Measurements from ENCODE around the gene HSPA14.

HSPA14 gene

DNA sequence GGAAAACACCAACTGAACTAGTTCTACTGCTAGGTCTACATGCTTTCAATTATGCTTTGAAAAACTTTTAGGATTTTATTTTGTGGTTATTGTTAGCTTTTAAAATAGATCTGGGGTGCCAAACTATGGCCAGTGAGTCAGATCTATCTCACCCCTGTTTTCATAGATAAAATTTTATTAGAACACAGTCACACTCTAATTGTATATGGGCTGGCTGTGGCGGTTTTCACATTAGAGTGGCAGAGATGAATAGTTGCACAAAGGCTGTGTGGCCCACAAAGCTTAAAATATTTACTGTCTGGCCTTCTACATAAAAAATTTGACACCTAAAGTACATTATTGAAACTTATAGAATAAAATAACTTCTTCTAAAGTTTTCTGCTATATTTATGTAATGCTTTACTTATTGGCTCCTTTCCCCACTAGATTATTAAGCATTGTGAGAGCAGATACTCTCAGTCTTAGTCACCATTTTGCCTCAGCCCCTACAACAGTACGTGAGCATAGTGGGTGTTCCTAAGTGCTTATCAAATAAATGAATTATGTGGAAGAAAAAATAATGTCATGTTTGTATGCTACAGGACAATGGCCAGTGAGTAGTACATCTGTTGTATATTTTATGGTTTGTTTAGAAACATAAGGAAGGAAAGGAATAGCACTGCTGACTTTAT lies 35.1 kb downstream of the HSPA14 start:
- H3K9ac ChIP-seq (ENCODE audit: low read length), result no peak overlapping the region
- H3K36me3 ChIP-seq (ENCODE audit: insufficient read depth, low read length), result peaks cover 8% of the 10 kb centered on the region
- no peak overlapping the region for H3K27ac ChIP-seq (ENCODE audit: low read depth, low read length)
- H3K4me1 ChIP-seq (ENCODE audit: insufficient read depth, low read length), result peaks cover 10% of the 10 kb centered on the region
- H3K27me3 ChIP-seq (ENCODE audit: control insufficient read depth in 1 of 2, insufficient read depth in 2 of 2, low read length in 2 of 2), result no peaks in the 10 kb centered on the region
- H3K4me3 ChIP-seq (ENCODE audit: low read depth in 1 of 2, low read length in 2 of 2), result no peak overlapping the region
- no peaks in the 10 kb centered on the region for H3K9me3 ChIP-seq (ENCODE audit: low read length)

DNA sequence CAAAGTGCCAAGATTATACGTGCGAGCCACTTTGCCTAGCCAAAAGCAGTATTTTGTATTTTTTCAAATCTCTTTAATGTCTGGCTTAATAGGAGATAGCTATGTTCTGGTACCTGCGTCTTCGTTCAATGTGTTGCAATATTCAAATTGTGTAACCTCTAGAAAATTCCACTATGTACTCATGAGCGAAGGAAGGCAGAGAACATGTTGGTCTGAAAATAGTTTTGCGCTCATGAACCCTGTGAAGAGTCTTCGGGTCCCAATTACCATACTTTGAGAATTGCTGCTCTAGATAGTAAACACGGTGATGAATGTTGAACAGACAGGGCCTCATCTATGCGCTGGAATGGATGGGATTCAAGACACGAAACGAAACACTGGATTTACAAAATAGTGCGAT lies 37.8 kb downstream of the HSPA14 start:
- Histone ChIP-seq H3K9me3 (ENCODE audit: low read length) (no peaks in the 10 kb centered on the region), H3K27me3 (ENCODE audit: control insufficient read depth in 1 of 2, insufficient read depth in 2 of 2, low read length in 2 of 2) (no peaks in the 10 kb centered on the region), H3K4me3 (ENCODE audit: low read depth in 1 of 2, low read length in 2 of 2) (no peak overlapping the region), H3K27ac (ENCODE audit: low read depth, low read length) (no peak overlapping the region), H3K36me3 (ENCODE audit: insufficient read depth, low read length) (no peaks in the 10 kb centered on the region), H3K9ac (ENCODE audit: low read length) (no peak overlapping the region), H3K4me1 (ENCODE audit: insufficient read depth, low read length) (peaks cover 21% of the 10 kb centered on the region)

DNA sequence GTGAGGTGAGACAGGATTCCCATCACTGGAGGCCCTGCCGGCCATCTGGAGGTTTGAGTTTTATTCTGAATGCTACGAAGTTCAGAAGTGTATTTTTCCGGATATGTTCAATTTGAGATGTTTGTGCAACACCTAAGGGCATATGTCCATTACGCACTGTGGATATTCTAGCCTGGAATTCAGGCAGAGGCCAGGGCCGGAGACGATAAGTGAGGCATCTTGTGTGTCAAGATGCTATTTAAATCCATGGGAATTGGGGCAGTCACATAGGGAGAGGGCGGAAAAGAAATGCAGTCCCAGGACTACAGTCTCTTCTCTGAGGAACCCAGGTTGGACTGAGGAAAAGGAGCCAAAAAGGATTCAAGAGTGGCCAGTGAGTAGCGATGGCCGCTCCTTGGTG lies 38.7 kb downstream of the HSPA14 start:
- H3K9me3 ChIP-seq (ENCODE audit: low read length), result no peaks in the 10 kb centered on the region
- H3K27ac ChIP-seq (ENCODE audit: low read depth, low read length), result no peak overlapping the region
- H3K27me3 ChIP-seq (ENCODE audit: control insufficient read depth in 1 of 2, insufficient read depth in 2 of 2, low read length in 2 of 2), result no peaks in the 10 kb centered on the region
- peaks cover 21% of the 10 kb centered on the region for H3K4me1 ChIP-seq (ENCODE audit: insufficient read depth, low read length)
- H3K9ac ChIP-seq (ENCODE audit: low read length), result no peak overlapping the region
- no peak overlapping the region for H3K4me3 ChIP-seq (ENCODE audit: low read depth in 1 of 2, low read length in 2 of 2)
- H3K36me3 ChIP-seq (ENCODE audit: insufficient read depth, low read length), result no peaks in the 10 kb centered on the region

DNA sequence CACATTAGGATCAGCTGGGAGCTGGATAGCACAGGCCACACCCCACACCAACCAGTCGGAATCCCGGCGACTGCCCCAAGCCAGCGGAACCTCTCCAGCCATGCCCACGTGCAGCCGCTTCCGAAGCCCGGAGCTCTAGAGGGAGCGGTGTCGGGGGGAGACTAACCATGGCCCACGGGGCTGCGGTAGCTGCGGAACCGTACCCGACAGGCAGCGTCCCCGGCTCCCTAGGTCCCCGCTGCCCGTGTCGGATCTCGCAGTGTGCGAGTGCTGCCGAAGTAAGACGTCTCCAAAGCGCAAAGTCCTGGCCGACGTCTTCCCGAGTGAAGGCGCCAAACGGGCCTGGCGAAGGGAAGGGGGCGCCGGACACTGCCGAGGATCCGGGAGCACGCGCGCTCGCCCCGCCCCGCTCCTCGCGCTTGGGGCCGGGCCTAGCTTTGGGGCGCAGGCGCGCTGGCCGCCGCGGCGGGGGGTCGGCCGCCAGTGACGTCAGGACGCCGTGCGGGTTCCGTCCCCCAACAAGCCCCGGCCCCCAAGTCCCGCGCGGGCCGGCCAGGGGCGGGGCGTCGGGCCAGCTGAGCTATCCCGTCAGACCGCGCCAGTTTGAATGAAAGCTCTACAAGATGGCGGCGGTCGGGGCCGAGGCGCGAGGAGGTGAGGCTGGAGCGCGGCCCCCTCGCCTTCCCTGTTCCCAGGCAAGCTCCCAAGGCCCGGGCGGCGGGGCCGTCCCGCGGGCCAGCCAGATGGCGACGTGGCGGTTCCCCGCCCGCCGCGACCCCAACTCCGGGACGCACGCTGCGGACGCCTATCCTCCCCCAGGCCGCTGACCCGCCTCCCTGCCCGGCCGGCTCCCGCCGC lies 40.4 kb downstream of the HSPA14 start, which contains the start of gene SUV39H2:
Gene SUV39H2 (plus strand): TSS at position 601 of the 858 bp plus-strand sequence. CDS start 23 bp downstream, at position 624.
- Histone ChIP-seq H3K36me3 (ENCODE audit: insufficient read depth, low read length) (no peaks in the 10 kb centered on the region), H3K9me3 (ENCODE audit: low read length) (no peaks in the 10 kb centered on the region), H3K9ac (ENCODE audit: low read length) (peak within 1 kb of the TSS; percentile 70), H3K4me3 (ENCODE audit: low read depth in 1 of 2, low read length in 2 of 2) (peak within 1 kb of the TSS; percentile 76 to 90), H3K27me3 (ENCODE audit: control insufficient read depth in 1 of 2, insufficient read depth in 2 of 2, low read length in 2 of 2) (no peaks in the 10 kb centered on the region), H3K27ac (ENCODE audit: low read depth, low read length) (peak within 1 kb of the TSS; percentile 94), H3K4me1 (ENCODE audit: insufficient read depth, low read length) (peaks cover 21% of the 10 kb centered on the region)

DNA sequence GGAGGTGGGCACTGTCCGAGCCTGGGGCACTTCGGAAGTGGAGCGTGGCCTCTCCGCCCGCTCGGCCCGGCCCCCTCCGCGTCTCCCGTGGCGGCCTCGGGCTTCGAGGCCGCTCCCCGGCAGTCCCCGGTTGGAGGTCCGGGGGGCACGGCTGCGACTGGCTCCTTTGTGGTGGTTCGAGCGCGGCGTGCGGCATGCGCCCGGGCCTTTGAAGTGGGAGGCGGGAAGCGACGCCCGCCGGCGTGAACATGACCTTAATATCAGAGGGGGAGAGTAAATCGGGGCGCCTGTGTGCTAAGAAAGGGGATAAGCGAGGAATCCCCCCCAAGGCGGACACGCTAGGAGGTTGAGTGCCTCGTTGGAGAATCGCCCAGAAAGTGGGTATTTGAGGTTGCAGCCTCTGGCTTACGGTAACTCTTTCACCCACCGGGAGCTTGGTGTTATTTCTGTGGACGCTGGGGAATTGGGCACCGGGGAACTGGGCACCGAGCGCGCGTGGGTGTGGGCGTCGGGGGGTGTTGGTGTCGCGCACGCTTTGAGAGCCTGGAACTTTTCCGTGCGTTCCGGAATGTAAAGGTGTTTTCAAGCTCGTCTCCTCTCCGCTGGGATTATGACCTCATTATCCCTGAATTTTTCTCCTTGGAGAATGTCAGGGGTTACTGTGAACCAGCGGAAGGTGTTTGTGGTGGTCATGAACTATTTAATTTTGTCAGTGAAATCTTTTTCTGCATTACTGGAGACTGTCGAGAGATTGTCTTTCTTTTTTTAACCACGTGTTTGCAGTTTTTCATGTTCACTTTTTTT lies 41.2 kb downstream of the HSPA14 start:
- Histone ChIP-seq H3K27ac (ENCODE audit: low read depth, low read length) (peak overlapping the region; percentile 53), H3K9ac (ENCODE audit: low read length) (peak overlapping the region; percentile 58), H3K4me3 (ENCODE audit: low read depth in 1 of 2, low read length in 2 of 2) (peak overlapping the region; percentile 75 to 76), H3K4me1 (ENCODE audit: insufficient read depth, low read length) (peaks cover 21% of the 10 kb centered on the region), H3K36me3 (ENCODE audit: insufficient read depth, low read length) (no peaks in the 10 kb centered on the region), H3K27me3 (ENCODE audit: control insufficient read depth in 1 of 2, insufficient read depth in 2 of 2, low read length in 2 of 2) (no peaks in the 10 kb centered on the region), H3K9me3 (ENCODE audit: low read length) (no peaks in the 10 kb centered on the region)

DNA sequence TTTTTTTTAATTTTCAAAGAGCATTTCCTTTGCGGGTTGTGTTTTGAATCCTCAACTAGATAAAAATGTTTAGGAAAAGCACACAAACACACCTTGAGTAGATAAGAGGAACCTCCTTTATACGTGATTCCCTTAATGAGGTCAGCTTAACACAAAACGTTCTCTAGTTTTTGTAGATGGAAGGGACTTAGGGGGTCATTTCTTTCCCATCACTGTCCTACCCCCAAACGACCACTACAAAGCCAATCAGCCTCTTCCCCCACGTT lies 41.8 kb downstream of the HSPA14 start:
- Histone ChIP-seq H3K27ac (ENCODE audit: low read depth, low read length) (no peak overlapping the region), H3K9me3 (ENCODE audit: low read length) (no peaks in the 10 kb centered on the region), H3K9ac (ENCODE audit: low read length) (no peak overlapping the region), H3K4me1 (ENCODE audit: insufficient read depth, low read length) (peaks cover 21% of the 10 kb centered on the region), H3K27me3 (ENCODE audit: control insufficient read depth in 1 of 2, insufficient read depth in 2 of 2, low read length in 2 of 2) (no peaks in the 10 kb centered on the region), H3K4me3 (ENCODE audit: low read depth in 1 of 2, low read length in 2 of 2) (peak overlapping the region in 1 of 2 donors; percentile 75), H3K36me3 (ENCODE audit: insufficient read depth, low read length) (no peaks in the 10 kb centered on the region)

DNA sequence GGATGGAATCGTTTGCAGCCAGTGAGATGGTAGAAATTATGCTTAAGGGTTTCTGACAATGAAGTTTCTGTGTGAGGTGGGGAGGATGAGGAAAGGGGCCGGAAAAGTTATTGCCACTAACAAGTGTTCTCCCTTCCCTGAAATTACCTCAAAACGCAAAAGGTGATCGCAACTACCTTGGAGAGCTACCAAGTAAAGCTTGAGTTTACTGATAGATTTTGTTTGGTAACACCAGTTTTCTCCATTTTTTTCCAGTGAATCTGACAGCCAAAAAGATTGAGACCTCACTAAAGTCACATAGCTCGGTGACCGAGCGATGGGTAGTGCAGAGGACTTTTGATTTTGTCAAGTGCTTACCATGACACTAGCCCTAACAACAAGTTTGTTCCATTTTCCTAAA lies 42.1 kb downstream of the HSPA14 start:
- H3K27me3 ChIP-seq (ENCODE audit: control insufficient read depth in 1 of 2, insufficient read depth in 2 of 2, low read length in 2 of 2), result no peaks in the 10 kb centered on the region
- H3K4me3 ChIP-seq (ENCODE audit: low read depth in 1 of 2, low read length in 2 of 2), result peak overlapping the region in 1 of 2 donors; percentile 75
- no peak overlapping the region for H3K9ac ChIP-seq (ENCODE audit: low read length)
- H3K36me3 ChIP-seq (ENCODE audit: insufficient read depth, low read length), result no peaks in the 10 kb centered on the region
- H3K4me1 ChIP-seq (ENCODE audit: insufficient read depth, low read length), result peaks cover 21% of the 10 kb centered on the region
- no peak overlapping the region for H3K27ac ChIP-seq (ENCODE audit: low read depth, low read length)
- H3K9me3 ChIP-seq (ENCODE audit: low read length), result no peaks in the 10 kb centered on the region

DNA sequence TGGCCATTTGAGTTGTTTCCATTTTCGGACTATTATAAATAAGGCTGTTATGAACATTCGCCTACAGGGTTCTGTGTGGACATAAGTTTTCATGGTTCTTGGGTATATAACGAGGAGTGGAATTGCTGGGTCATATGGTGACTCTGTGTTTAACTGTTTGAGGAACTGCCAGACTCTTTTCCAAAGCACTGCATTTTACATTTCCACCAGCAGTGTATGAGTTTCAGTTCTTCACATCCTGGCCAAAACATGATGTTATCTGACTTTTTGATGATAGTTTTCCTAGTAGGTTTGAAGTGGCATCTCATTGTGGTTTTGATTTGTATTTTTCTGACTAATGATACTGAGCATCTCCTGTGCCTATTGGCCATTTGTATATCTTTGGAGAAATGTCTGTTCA lies 46.0 kb downstream of the HSPA14 start:
- no peaks in the 10 kb centered on the region for H3K36me3 ChIP-seq (ENCODE audit: insufficient read depth, low read length)
- peaks cover 11% of the 10 kb centered on the region for H3K4me1 ChIP-seq (ENCODE audit: insufficient read depth, low read length)
- no peak overlapping the region for H3K27ac ChIP-seq (ENCODE audit: low read depth, low read length)
- H3K9ac ChIP-seq (ENCODE audit: low read length), result no peak overlapping the region
- H3K9me3 ChIP-seq (ENCODE audit: low read length), result no peaks in the 10 kb centered on the region
- H3K27me3 ChIP-seq (ENCODE audit: control insufficient read depth in 1 of 2, insufficient read depth in 2 of 2, low read length in 2 of 2), result no peaks in the 10 kb centered on the region
- H3K4me3 ChIP-seq (ENCODE audit: low read depth in 1 of 2, low read length in 2 of 2), result no peak overlapping the region

DNA sequence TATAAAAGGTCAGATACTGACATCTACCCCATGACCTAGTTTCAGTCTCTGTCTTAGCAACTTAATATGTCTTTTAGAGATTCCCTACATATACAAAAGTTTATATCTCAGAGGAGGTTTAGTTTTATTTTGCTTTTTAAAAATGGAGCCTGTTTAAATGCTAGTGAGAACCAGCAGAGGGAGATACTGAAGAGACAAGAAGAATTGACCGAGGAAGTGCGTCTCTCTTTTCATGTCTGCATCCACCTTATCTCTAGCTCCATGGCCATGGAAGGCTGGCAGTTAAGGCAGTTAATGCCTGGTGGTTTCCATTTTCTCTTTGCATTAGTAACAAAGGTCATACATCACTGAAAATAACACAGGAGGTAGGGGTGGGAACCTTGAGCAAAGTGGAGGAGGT lies 51.2 kb downstream of the HSPA14 start:
- Histone ChIP-seq H3K4me3 (ENCODE audit: low read depth in 1 of 2, low read length in 2 of 2) (no peak overlapping the region), H3K27ac (ENCODE audit: low read depth, low read length) (no peak overlapping the region), H3K9me3 (ENCODE audit: low read length) (no peaks in the 10 kb centered on the region), H3K4me1 (ENCODE audit: insufficient read depth, low read length) (no peaks in the 10 kb centered on the region), H3K9ac (ENCODE audit: low read length) (no peak overlapping the region), H3K36me3 (ENCODE audit: insufficient read depth, low read length) (no peaks in the 10 kb centered on the region), H3K27me3 (ENCODE audit: control insufficient read depth in 1 of 2, insufficient read depth in 2 of 2, low read length in 2 of 2) (no peaks in the 10 kb centered on the region)

DNA sequence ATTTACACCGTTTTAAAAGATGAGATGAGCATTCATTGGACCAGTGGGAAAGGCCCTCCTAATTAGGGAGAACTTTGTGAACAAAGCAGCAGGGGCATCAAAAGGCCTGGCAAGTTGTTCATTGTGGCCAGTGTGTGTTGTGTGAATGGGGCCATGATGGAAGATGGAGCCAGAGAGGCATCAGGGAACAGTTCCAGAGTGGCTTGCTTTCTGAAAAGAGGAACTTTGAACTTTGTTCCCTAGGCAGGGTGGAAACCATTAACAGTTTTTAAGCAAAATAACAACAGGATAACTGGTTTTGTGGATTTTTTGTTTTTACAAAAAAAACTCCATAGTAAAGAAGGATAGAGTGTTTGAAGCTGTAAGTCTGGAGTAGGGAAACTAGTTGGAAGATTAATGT lies 53.0 kb downstream of the HSPA14 start:
- Histone ChIP-seq H3K36me3 (ENCODE audit: insufficient read depth, low read length) (no peaks in the 10 kb centered on the region), H3K9ac (ENCODE audit: low read length) (no peak overlapping the region), H3K4me1 (ENCODE audit: insufficient read depth, low read length) (no peaks in the 10 kb centered on the region), H3K27me3 (ENCODE audit: control insufficient read depth in 1 of 2, insufficient read depth in 2 of 2, low read length in 2 of 2) (no peaks in the 10 kb centered on the region), H3K27ac (ENCODE audit: low read depth, low read length) (no peak overlapping the region), H3K9me3 (ENCODE audit: low read length) (no peaks in the 10 kb centered on the region), H3K4me3 (ENCODE audit: low read depth in 1 of 2, low read length in 2 of 2) (no peak overlapping the region)

DNA sequence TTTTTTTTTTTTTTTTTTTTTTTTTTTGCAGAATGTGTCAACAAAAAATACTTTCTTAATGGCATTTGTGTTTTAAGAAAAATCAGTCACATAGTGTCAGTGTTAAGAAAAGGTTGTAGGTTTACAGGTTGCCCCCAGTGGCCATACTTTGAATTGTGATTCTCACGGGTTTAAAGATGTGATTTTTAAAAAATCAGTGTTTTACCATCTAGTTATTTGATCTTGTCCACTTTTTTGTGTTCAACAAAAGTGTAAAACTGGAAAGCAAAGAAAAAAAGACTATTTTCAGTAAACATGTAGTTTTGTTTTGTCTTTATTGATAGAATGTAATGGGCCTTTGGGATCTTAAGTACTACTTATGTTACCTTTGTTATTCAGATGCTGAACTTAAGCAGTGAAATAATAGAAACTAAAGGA lies 66.2 kb downstream of the HSPA14 start:
- no peak overlapping the region for H3K9ac ChIP-seq (ENCODE audit: low read length)
- H3K27me3 ChIP-seq (ENCODE audit: control insufficient read depth in 1 of 2, insufficient read depth in 2 of 2, low read length in 2 of 2), result no peaks in the 10 kb centered on the region
- no peaks in the 10 kb centered on the region for H3K4me1 ChIP-seq (ENCODE audit: insufficient read depth, low read length)
- peaks cover 20% of the 10 kb centered on the region for H3K36me3 ChIP-seq (ENCODE audit: insufficient read depth, low read length)
- no peak overlapping the region for H3K27ac ChIP-seq (ENCODE audit: low read depth, low read length)
- no peak overlapping the region for H3K4me3 ChIP-seq (ENCODE audit: low read depth in 1 of 2, low read length in 2 of 2)
- H3K9me3 ChIP-seq (ENCODE audit: low read length), result no peaks in the 10 kb centered on the region

All from muscle layer of colon (tissue), 2 donors.